Peyer's patch (tissue), 4 donors: Measurements from ENCODE around the gene KLHL29.

ENCODE experiments used
- CTCF ChIP-seq, 6 experiments: fragments of 450-650 bp in 4 of 6; fragments of 200-600 bp in 2 of 6; sonication (generic) in 1 of 6; IDR thresholded peaks; one replicate each; pipeline ENCODE4 v1.5.1; 2017 to 2019; ENCODE audit warnings: antibody characterized with exemption in 6 of 6, mild to moderate bottlenecking in 3 of 6, moderate library complexity in 1 of 6
- POLR2A ChIP-seq, 2 donors: fragments of 450-650 bp; IDR thresholded peaks; one replicate each; pipeline ENCODE4 v1.5.1; 2017; ENCODE audit warnings: antibody characterized with exemption in 2 of 2, mild to moderate bottlenecking in 2 of 2, moderate library complexity in 2 of 2

DNA sequence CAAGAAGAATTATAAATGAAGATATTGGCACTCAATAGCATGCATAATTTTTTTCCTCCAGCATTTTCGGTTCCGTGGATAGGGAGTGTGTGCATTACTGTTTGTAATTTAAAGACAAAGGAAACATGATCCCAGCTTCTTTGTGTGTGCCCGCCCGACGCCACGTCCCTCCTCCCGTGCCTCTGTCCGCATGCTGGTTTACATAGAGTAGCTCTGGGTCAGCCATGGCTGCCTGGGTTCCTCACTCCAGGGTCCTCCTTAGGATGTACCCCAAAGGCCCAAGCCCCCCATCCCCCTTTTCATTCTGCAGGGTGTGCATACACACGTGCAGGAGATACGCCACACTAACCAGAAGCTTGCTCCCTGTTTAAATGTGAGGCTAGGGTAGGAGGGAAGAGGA is 214.7 kb downstream of the KLHL29 start:
- TF ChIP-seq CTCF (IDR thresholded peaks at IDR 0.05): no peak
- TF ChIP-seq POLR2A (IDR thresholded peaks at IDR 0.05): no peak
